K562 (cell line): ENCODE data around the gene KCNJ12. TPM values are rescaled to one million over a fixed set of nuclear protein-coding genes. Genes with fewer than 3 reads are reported as not detected.

ENCODE experiments used
- ATAC-seq: fragments of 200-7000 bp; cut with Tn5 transposase; 3 replicates; pipeline ENCODE4 v1.9.1; 2020; ENCODE audit warnings: moderate library complexity
- BruUV-seq: library from RNA; stranded (reverse); fragments of 400-500 nt; replicated peaks from 2 replicates; lab custom pipeline; 2021; lab: Mats Ljungman, UMichigan
- CTCF ChIA-PET: fragments of 300-600 bp; formaldehyde crosslinking; extraction: SDS; loops from one replicate; lab custom pipeline; 2021; ENCODE audit warnings: low intra/inter-chr PET ratio; lab: Yijun Ruan, JAX
- POLR2A ChIA-PET: fragments of 300-600, 350-650 bp; sonication (Branson Sonifier 250); formaldehyde crosslinking; extraction: SDS; loops from one replicate; lab custom pipeline; 2021; ENCODE audit warnings: antibody characterized with exemption, inconsistent platforms; lab: Yijun Ruan, JAX
- DNase-seq, 4 experiments: peaks; one replicate each; pipeline versions ENCODE4 v3.0.0 to v3.0.0-alpha.2; 2011 to 2018; ENCODE audit warnings: low spot score in 3 of 4, mixed read lengths in 3 of 4; ENCODE audit errors: extremely low read depth in 1 of 4
- FAIRE-seq: peaks from 2 replicates; lab custom pipeline; 2011; peaks lifted over from hg19 to GRCh38; lab: Jason Lieb, UNC
- H2AFZ ChIP-seq: 2 replicates; pipeline ENCODE4 v1.6.0; 2011; ENCODE audit warnings: low read depth, low read length, control low read depth, inconsistent platforms
- H3K27ac ChIP-seq: fragments of 200-600 bp; 3 replicates; pipeline ENCODE4 v1.8.0; 2011; ENCODE audit warnings: low read depth, mild to moderate bottlenecking, control low read depth, inconsistent platforms, low read length, moderate library complexity, mixed read lengths; ENCODE audit errors: extremely low read depth
- H3K27me3 ChIP-seq, 2 experiments: fragments of 300-600 bp in 1 of 2; 2 replicates in 1 of 2; 3 replicates in 1 of 2; pipeline versions ENCODE4 v1.6.0 to v1.8.0; 2011; ENCODE audit warnings: inconsistent platforms in 2 of 2, low read length in 2 of 2, mild to moderate bottlenecking in 1 of 2, mixed read lengths in 1 of 2, moderate library complexity in 1 of 2; ENCODE audit not compliant: control insufficient read depth in 2 of 2, insufficient read depth in 2 of 2
- H3K36me3 ChIP-seq: fragments of 300-600 bp; 3 replicates; pipeline ENCODE4 v1.8.0; 2011; ENCODE audit warnings: mild to moderate bottlenecking, low read length, inconsistent platforms; ENCODE audit not compliant: control insufficient read depth, insufficient read depth
- H3K4me1 ChIP-seq, 2 experiments: fragments of 200-600 bp in 1 of 2; replicated peaks in 1 of 2; 2 replicates in 1 of 2; 3 replicates in 1 of 2; pipeline versions ENCODE4 v1.5.1 to v1.8.0; 2011; ENCODE audit warnings: inconsistent platforms in 2 of 2, low read length in 2 of 2, mild to moderate bottlenecking in 1 of 2, mixed read lengths in 1 of 2, moderate library complexity in 1 of 2; ENCODE audit not compliant: control insufficient read depth in 2 of 2, insufficient read depth in 2 of 2
- H3K4me2 ChIP-seq: 2 replicates; pipeline ENCODE4 v1.6.1; 2011; ENCODE audit warnings: low read length, control low read depth, inconsistent platforms, mixed read lengths; ENCODE audit not compliant: insufficient read depth
- H3K4me3 ChIP-seq: fragments of 200-600 bp; sonication (generic), shearing (Covaris generic); 2 replicates; pipeline ENCODE4 v1.5.1; 2016; ENCODE audit warnings: control low read depth, inconsistent platforms
- H3K79me2 ChIP-seq: fragments of 200-600 bp; 3 replicates; pipeline ENCODE4 v1.8.0; 2011; ENCODE audit warnings: low read length, inconsistent platforms; ENCODE audit not compliant: control insufficient read depth, insufficient read depth
- H3K9ac ChIP-seq, 2 experiments: 2 replicates each; pipeline versions ENCODE4 v1.6.0 to v1.6.1; 2011; ENCODE audit warnings: low read depth in 2 of 2, low read length in 2 of 2, control low read depth in 1 of 2, inconsistent platforms in 1 of 2, mild to moderate bottlenecking in 1 of 2, mixed read lengths in 1 of 2; ENCODE audit not compliant: insufficient read depth in 1 of 2
- H3K9me1 ChIP-seq: one replicate; pipeline ENCODE4 v1.6.0; 2011; ENCODE audit warnings: inconsistent platforms, mild to moderate bottlenecking, low read length, moderate library complexity; ENCODE audit not compliant: control insufficient read depth, insufficient read depth
- H3K9me3 ChIP-seq: replicated peaks from 2 replicates; pipeline ENCODE4 v1.5.1; 2011; ENCODE audit warnings: low read depth, low read length, inconsistent platforms; ENCODE audit not compliant: control insufficient read depth, insufficient read depth
- H4K20me1 ChIP-seq: replicated peaks from 2 replicates; pipeline ENCODE4 v1.6.1; 2011; ENCODE audit warnings: low read length, inconsistent platforms, mixed read lengths; ENCODE audit not compliant: control insufficient read depth, insufficient read depth
- COPS2 ChIP-seq: fragments of 450-650 bp; conservative IDR thresholded peaks from 2 replicates; pipeline ENCODE4 v1.6.1; 2016; ENCODE audit warnings: mild to moderate bottlenecking, moderate library complexity
- E2F5 ChIP-seq: sonication (generic); formaldehyde crosslinking; IDR thresholded peaks from 2 replicates; pipeline ENCODE4 v1.8.0; 2022; ENCODE audit warnings: mild to moderate bottlenecking, missing genetic modification reagents
- ELF1 ChIP-seq: fragments of 200-800 bp; sonication (Bioruptor generic); IDR thresholded peaks from 2 replicates; pipeline ENCODE4 v1.6.1; 2016; ENCODE audit warnings: missing genetic modification characterization, missing compliant biosample characterization
- ETV1 ChIP-seq: fragments of 450-650 bp; conservative IDR thresholded peaks from 2 replicates; pipeline ENCODE4 v1.6.1; 2016; ENCODE audit warnings: missing genetic modification characterization, control low read depth, low read depth, missing compliant biosample characterization
- FOXM1 ChIP-seq, 2 experiments: fragments of 450-650 bp in 1 of 2; sonication (generic) in 1 of 2; formaldehyde crosslinking in 1 of 2; IDR thresholded peaks; 2 replicates each; pipeline versions ENCODE4 v1.6.1 to v1.9.0; 2017 to 2022; ENCODE audit warnings: low read depth in 2 of 2, mild to moderate bottlenecking in 2 of 2, missing genetic modification reagents in 1 of 2, moderate library complexity in 1 of 2
- KLF13 ChIP-seq: fragments of 450-650 bp; IDR thresholded peaks from 2 replicates; pipeline ENCODE4 v1.6.1; 2016; ENCODE audit warnings: missing genetic modification characterization, low read depth, mild to moderate bottlenecking, missing compliant biosample characterization, moderate library complexity, borderline replicate concordance
- MEF2D ChIP-seq: conservative IDR thresholded peaks from 2 replicates; pipeline ENCODE4 v1.6.1; 2016; ENCODE audit warnings: low read depth, missing genetic modification characterization, missing compliant biosample characterization
- NONO ChIP-seq, 2 experiments: fragments of 200-400 bp in 1 of 2; fragments of 450-650 bp in 1 of 2; formaldehyde crosslinking in 1 of 2; IDR thresholded peaks; 2 replicates each; pipeline ENCODE4 v1.6.1; 2017; ENCODE audit warnings: low read depth in 2 of 2, mild to moderate bottlenecking in 2 of 2, moderate library complexity in 2 of 2, low read length in 1 of 2
- PHTF2 ChIP-seq: fragments of 250-450 bp; sonication (Bioruptor Pico); IDR thresholded peaks from 2 replicates; pipeline ENCODE4 v1.5.0; 2021; ENCODE audit warnings: mild to moderate bottlenecking
- PML ChIP-seq: IDR thresholded peaks from 2 replicates; pipeline ENCODE4 v1.6.1; 2012; ENCODE audit warnings: low read length, inconsistent platforms
- RBM14 ChIP-seq: fragments of 200-400 bp; formaldehyde crosslinking; IDR thresholded peaks from 2 replicates; pipeline ENCODE4 v1.6.1; 2018; ENCODE audit warnings: low read depth, mild to moderate bottlenecking, low read length, moderate library complexity, borderline replicate concordance; ENCODE audit not compliant: insufficient read depth
- SMC3 ChIP-seq: conservative IDR thresholded peaks from 2 replicates; pipeline ENCODE4 v1.6.1; 2011; ENCODE audit warnings: low read depth, low read length, improper control_type of control experiment; ENCODE audit not compliant: insufficient read depth
- ZNF232 ChIP-seq: sonication (generic); formaldehyde crosslinking; IDR thresholded peaks from 2 replicates; pipeline ENCODE4 v1.8.0; 2022; ENCODE audit warnings: mild to moderate bottlenecking, missing genetic modification reagents
- ZNF444 ChIP-seq: fragments of 250-450 bp; sonication (Bioruptor Pico); IDR thresholded peaks from 2 replicates; pipeline ENCODE4 v1.4.0; 2020; ENCODE audit warnings: mild to moderate bottlenecking, moderate library complexity
- ZNF561 ChIP-seq: fragments of 450-650 bp; formaldehyde crosslinking; conservative IDR thresholded peaks from 2 replicates; pipeline ENCODE4 v1.4.0; 2020; ENCODE audit warnings: mild to moderate bottlenecking, moderate library complexity
- WGBS: fragments of 100-300 bp; shearing (Covaris generic); methylation state at CpG from one replicate; pipeline ENCODE4 v1.1.6; 2016; ENCODE audit warnings: low coverage, mixed read lengths; ENCODE audit not compliant: insufficient coverage; ENCODE audit errors: missing lambda C conversion rate; 5-methylcytosine and 5-hydroxymethylcytosine counted together
- in situ Hi-C: fragments of 300-500 bp; cut with MboI; formaldehyde crosslinking; loops from 4 replicates; pipeline ENCODE4 v1.15.0; 2018; ENCODE audit warnings: inconsistent platforms, mixed read lengths
- intact Hi-C: fragments of 100-400 bp; cut with micrococcal nuclease; formaldehyde crosslinking; loops from 2 replicates; pipeline ENCODE4 v1.14.2; 2022
- polyA plus RNA-seq, 8 experiments: library from polyadenylated mRNA; depleted of rRNA in 4 of 8; stranded (reverse) in 5 of 8; unstranded in 3 of 8; fragments of >200 nt; fragmentation: Nextera tagmentation in 2 of 8; fragmentation: Illumina TruSeq in 1 of 8; extraction: Ambion mirVana in 2 of 8; extraction: Trizol in 1 of 8; gene quantifications; 2 replicates each; pipeline versions ENCODE4 v1.2.1 to v1.2.3, GENCODE V29; 2011 to 2014; ENCODE audit warnings: inconsistent platforms in 1 of 8, missing spikeins in 1 of 8
- total RNA-seq, 7 experiments: library from RNA; depleted of rRNA in 6 of 7; stranded (reverse); fragments of >200 nt in 6 of 7; fragmentation: Illumina TruSeq in 2 of 7; extraction: Trizol in 2 of 7; gene quantifications; 2 replicates each; pipeline versions ENCODE4 v1.2.1 to v1.2.3, GENCODE V29; 2011 to 2021; ENCODE audit warnings: low replicate concordance in 1 of 7

The KCNJ12 gene
- total and polyA plus RNA-seq, 9 of the 15 experiments (the other 6 are each of a cell fraction or from before 2014, with no cell fraction given) = 0.02 TPM; not detected in 8

- intact Hi-C loops = no loop called here
- FAIRE-seq (no peak), ATAC-seq (no peak), DNase-seq (no peak)
- WGBS = 33% methylated on average over 4 of the region's 8 CpGs
- Histone ChIP-seq H3K36me3 (no peaks in the 10 kb centered on the region), H3K4me3 (no peak overlapping the region), H3K79me2 (no peaks in the 10 kb centered on the region), H3K4me2 (no peak overlapping the region), H2AFZ (no peak overlapping the region), H3K9ac (no peak overlapping the region), H3K27ac (no peak overlapping the region), H3K4me1 (peaks cover 0 to 16% of the 10 kb centered on the region in 2 experiments; a peak in 4 of 5 replicates), H3K27me3 (peaks cover 4 to 10% of the 10 kb centered on the region in 2 experiments; a peak in 4 of 5 replicates), H3K9me3 (no peaks in the 10 kb centered on the region), H3K9me1 (no peaks in the 10 kb centered on the region), H4K20me1 (no peaks in the 10 kb centered on the region)
- TF ChIP-seq RBM14 (no peak), PHTF2 (no peak), ELF1 (tag) (no peak), COPS2 (no peak), ZNF232 (CRISPR knock-in tag) (no peak), E2F5 (CRISPR knock-in tag) (no peak), PML (no peak), MEF2D (tag) (no peak), ZNF561 (CRISPR knock-in tag) (no peak), ETV1 (tag) (no peak), ZNF444 (CRISPR knock-in tag) (no peak), KLF13 (no peak), SMC3 (no peak), NONO (IDR thresholded peaks at IDR 0.05; ENCODE audit: low read depth in 2 of 2, low read length in 1 of 2) (no peak), FOXM1 (IDR thresholded peaks at IDR 0.05; ENCODE audit: low read depth) (no peak), FOXM1 (CRISPR knock-in tag; IDR thresholded peaks at IDR 0.05; ENCODE audit: low read depth) (no peak)
- POLR2A ChIA-PET = interaction anchor here (0.7 kb wide), 1 partner anchor 13 kb away, joined by 3 read pairs; no protein-coding TSS in a partner anchor
- no TSS peak for BruUV-seq
- CTCF ChIA-PET = no interaction called here
- in situ Hi-C loops = loop anchor here (5.0 kb wide), 1 partner anchor 50 kb away; no protein-coding TSS in a partner anchor
Observed at GRCh38 chr17:21462237-21462636, 86.1 kb downstream of the KCNJ12 start.
